Peyer's patch (tissue), 4 donors: ENCODE measurements around the gene PRKAA2. TPM values are rescaled to one million over a fixed set of nuclear protein-coding genes. Genes with fewer than 3 reads are reported as not detected.

Source experiments
- DNase-seq, 3 donors: peaks; one replicate each; pipeline ENCODE4 v3.0.0-alpha.2; 2017 to 2019
- H3K27ac ChIP-seq, 4 donors: fragments of 200-600 bp; sonication (generic); one replicate each; pipeline ENCODE4 v1.5.1; 2016 to 2019
- H3K27me3 ChIP-seq, 2 donors: fragments of 200-600 bp; sonication (generic); one replicate each; pipeline ENCODE4 v1.5.1; 2019
- H3K36me3 ChIP-seq, 3 donors: fragments of 200-600 bp; sonication (generic); one replicate each; pipeline ENCODE4 v1.5.1; 2016 to 2019
- H3K4me1 ChIP-seq, 4 donors: fragments of 200-600 bp; sonication (generic); one replicate each; pipeline ENCODE4 v1.5.1; 2016 to 2019
- H3K4me3 ChIP-seq, 4 donors: fragments of 200-600 bp; sonication (generic); 1 replicate in 3 of 4; 2 replicates in 1 of 4; pipeline ENCODE4 v1.5.1; 2016 to 2019; ENCODE audit warnings: mild to moderate bottlenecking in 1 of 4
- H3K9me3 ChIP-seq, 4 donors: fragments of 200-600 bp; sonication (generic); one replicate each; pipeline ENCODE4 v1.5.1; 2016 to 2019; ENCODE audit warnings: mild to moderate bottlenecking in 1 of 4
- CTCF ChIP-seq, 6 experiments: fragments of 450-650 bp in 4 of 6; fragments of 200-600 bp in 2 of 6; sonication (generic) in 1 of 6; IDR thresholded peaks; one replicate each; pipeline ENCODE4 v1.5.1; 2017 to 2019; ENCODE audit warnings: antibody characterized with exemption in 6 of 6, mild to moderate bottlenecking in 3 of 6, moderate library complexity in 1 of 6
- POLR2A ChIP-seq, 2 donors: fragments of 450-650 bp; IDR thresholded peaks; one replicate each; pipeline ENCODE4 v1.5.1; 2017; ENCODE audit warnings: antibody characterized with exemption in 2 of 2, mild to moderate bottlenecking in 2 of 2, moderate library complexity in 2 of 2
- total RNA-seq, 4 donors: library from RNA; depleted of rRNA; stranded (reverse); fragments of >200 nt; gene quantifications; one replicate each; pipeline ENCODE4 v1.1.0, GENCODE V29; 2016

The PRKAA2 gene
- total RNA-seq, 4 donors from 2014 or later = 0.53 to 2.4 (median 1.4) TPM

- Histone ChIP-seq H3K4me3 (no peak overlapping the region), H3K27ac (no peak overlapping the region), H3K36me3 (no peaks in the 10 kb centered on the region), H3K9me3 (no peaks in the 10 kb centered on the region), H3K4me1 (no peaks in the 10 kb centered on the region), H3K27me3 (no peaks in the 10 kb centered on the region)
- no peak for DNase-seq
- TF ChIP-seq CTCF (IDR thresholded peaks at IDR 0.05) (no peak), POLR2A (IDR thresholded peaks at IDR 0.05) (no peak)
Observed at GRCh38 chr1:56627019-56627635, 18.0 kb upstream of the PRKAA2 start.

- Histone ChIP-seq H3K9me3 (no peaks in the 10 kb centered on the region), H3K4me1 (no peaks in the 10 kb centered on the region), H3K4me3 (no peak overlapping the region), H3K27ac (no peak overlapping the region), H3K27me3 (no peaks in the 10 kb centered on the region), H3K36me3 (no peaks in the 10 kb centered on the region)
- no peak for DNase-seq
- TF ChIP-seq CTCF (IDR thresholded peaks at IDR 0.05) (no peak), POLR2A (IDR thresholded peaks at IDR 0.05) (no peak)
Observed at GRCh38 chr1:56627636-56628039, 17.5 kb upstream of the PRKAA2 start.

- TF ChIP-seq CTCF (IDR thresholded peaks at IDR 0.05) = no peak
- no peak for TF ChIP-seq POLR2A (IDR thresholded peaks at IDR 0.05)
- Histone ChIP-seq H3K36me3 (no peaks in the 10 kb centered on the region), H3K4me3 (no peak overlapping the region), H3K27ac (no peak overlapping the region), H3K9me3 (no peaks in the 10 kb centered on the region), H3K4me1 (no peaks in the 10 kb centered on the region), H3K27me3 (no peaks in the 10 kb centered on the region)
- no peak for DNase-seq
Observed at GRCh38 chr1:56630786-56631185, 14.3 kb upstream of the PRKAA2 start.

GRCh38 chr1:56631901-56632300, 13.2 kb upstream of the PRKAA2 start:
- TF ChIP-seq POLR2A (IDR thresholded peaks at IDR 0.05) = no peak
- no peak for TF ChIP-seq CTCF (IDR thresholded peaks at IDR 0.05)

GRCh38 chr1:56634981-56635380, 10.1 kb upstream of the PRKAA2 start:
- H3K27me3 ChIP-seq = no peaks in the 10 kb centered on the region
- no peaks in the 10 kb centered on the region for H3K9me3 ChIP-seq
- no peak overlapping the region for H3K27ac ChIP-seq
- H3K4me1 ChIP-seq = no peaks in the 10 kb centered on the region
- H3K36me3 ChIP-seq = no peaks in the 10 kb centered on the region
- no peak overlapping the region for H3K4me3 ChIP-seq
- TF ChIP-seq CTCF (IDR thresholded peaks at IDR 0.05) = no peak
- TF ChIP-seq POLR2A (IDR thresholded peaks at IDR 0.05) = no peak
- DNase-seq = no peak

More at GRCh38 chr1:56631901-56632300, 13.2 kb upstream of the PRKAA2 start:
- Histone ChIP-seq H3K9me3 (no peaks in the 10 kb centered on the region), H3K27ac (no peak overlapping the region), H3K27me3 (no peaks in the 10 kb centered on the region), H3K4me3 (no peak overlapping the region), H3K4me1 (no peaks in the 10 kb centered on the region), H3K36me3 (no peaks in the 10 kb centered on the region)
- no peak for DNase-seq

- H3K27me3 ChIP-seq = no peaks in the 10 kb centered on the region
- no peaks in the 10 kb centered on the region for H3K4me1 ChIP-seq
- H3K9me3 ChIP-seq = no peaks in the 10 kb centered on the region
- H3K36me3 ChIP-seq = no peaks in the 10 kb centered on the region
- TF ChIP-seq POLR2A (IDR thresholded peaks at IDR 0.05) (no peak), CTCF (IDR thresholded peaks at IDR 0.05) (no peak)
- no peak overlapping the region for H3K27ac ChIP-seq
- no peak overlapping the region for H3K4me3 ChIP-seq
- no peak for DNase-seq
Observed at GRCh38 chr1:56638248-56638647, 6.9 kb upstream of the PRKAA2 start.
